Hepatocyte (in vitro differentiated cells): ENCODE measurements around the gene HCN3. TPM values are rescaled to one million over a fixed set of nuclear protein-coding genes. Genes with fewer than 3 reads are reported as not detected.
"Not testable (repeated sequence)": the region's sequence is repeated elsewhere in the genome, so short reads cannot be mapped to it uniquely, and the experiment has no call there.

Experiments
- DNase-seq: peaks from one replicate; pipeline ENCODE4 v3.0.0-alpha.2; 2016; ENCODE audit warnings: low spot score
- H2AFZ ChIP-seq: fragments of 200-600 bp; sonication (generic); 2 replicates; pipeline ENCODE4 v1.6.0; 2016; ENCODE audit warnings: antibody characterized with exemption, mild to moderate bottlenecking
- H3K27ac ChIP-seq: fragments of 200-600 bp; sonication (generic); 2 replicates; pipeline ENCODE4 v1.5.1; 2016; ENCODE audit warnings: mild to moderate bottlenecking
- H3K27me3 ChIP-seq: fragments of 200-600 bp; sonication (generic); 2 replicates; pipeline ENCODE4 v1.6.1; 2016
- H3K36me3 ChIP-seq: fragments of 200-600 bp; sonication (generic); replicated peaks from 2 replicates; pipeline ENCODE4 v1.5.1; 2016; ENCODE audit warnings: low read depth; ENCODE audit not compliant: insufficient read depth
- H3K4me1 ChIP-seq: fragments of 200-600 bp; sonication (generic); 2 replicates; pipeline ENCODE4 v1.5.1; 2016; ENCODE audit warnings: mild to moderate bottlenecking, moderate library complexity; ENCODE audit not compliant: insufficient read depth
- H3K4me2 ChIP-seq: fragments of 200-600 bp; sonication (generic); 2 replicates; pipeline ENCODE4 v1.6.0; 2016
- H3K4me3 ChIP-seq: fragments of 200-600 bp; sonication (generic); 2 replicates; pipeline ENCODE4 v1.5.1; 2016; ENCODE audit warnings: mild to moderate bottlenecking
- H3K79me2 ChIP-seq: fragments of 200-600 bp; sonication (generic); 2 replicates; pipeline ENCODE4 v1.6.0; 2017; ENCODE audit warnings: mild to moderate bottlenecking
- H3K9me2 ChIP-seq: fragments of 200-600 bp; sonication (generic); replicated peaks from 2 replicates; pipeline ENCODE4 v1.6.0; 2017; ENCODE audit warnings: mild to moderate bottlenecking; ENCODE audit not compliant: insufficient read depth
- H3K9me3 ChIP-seq: fragments of 200-600 bp; sonication (generic); 2 replicates; pipeline ENCODE4 v1.5.1; 2016; ENCODE audit warnings: low read depth, mild to moderate bottlenecking
- H4K20me1 ChIP-seq: fragments of 200-600 bp; sonication (generic); 2 replicates; pipeline ENCODE4 v1.6.0; 2016; ENCODE audit warnings: mild to moderate bottlenecking; ENCODE audit not compliant: insufficient read depth, poor library complexity, severe bottlenecking
- EZH2 ChIP-seq: fragments of 200-600 bp; sonication (generic); IDR thresholded peaks from 2 replicates; pipeline ENCODE4 v1.6.1; 2016; ENCODE audit warnings: antibody characterized with exemption, mild to moderate bottlenecking, borderline replicate concordance
- EZH2phosphoT487 ChIP-seq: fragments of 200-600 bp; sonication (generic); IDR thresholded peaks from one replicate; pipeline ENCODE4 v1.6.1; 2018; ENCODE audit warnings: antibody characterized with exemption, mild to moderate bottlenecking, low read depth, moderate library complexity; ENCODE audit not compliant: unreplicated experiment, severe bottlenecking
- WGBS: methylation state at CpG from one replicate; pipeline ENCODE4 v1.1.6; 2016; ENCODE audit warnings: low lambda C conversion rate; ENCODE audit errors: missing lambda C conversion rate; 5-methylcytosine and 5-hydroxymethylcytosine counted together
- polyA plus RNA-seq: library from polyadenylated mRNA; unstranded; fragments of >200 nt; fragmentation: Nextera tagmentation; extraction: Ambion mirVana; gene quantifications from 2 replicates; pipeline ENCODE4 v1.2.1, GENCODE V29; 2016
- total RNA-seq: library from RNA; depleted of rRNA; stranded (reverse); fragments of >200 nt; gene quantifications from 2 replicates; pipeline ENCODE4 v1.2.3, GENCODE V29; 2014
- TF ChIP-seq, protein P1 (sequence below): fragments of 200-600 bp; sonication (generic); IDR thresholded peaks from 2 replicates; pipeline ENCODE4 v1.5.1; 2016; ENCODE audit warnings: antibody characterized with exemption, mild to moderate bottlenecking; ENCODE audit not compliant: poor library complexity

HCN3 gene
- total and polyA plus RNA-seq, 2 experiments from 2014 or later, result 4.3 to 5.6 TPM

DNA sequence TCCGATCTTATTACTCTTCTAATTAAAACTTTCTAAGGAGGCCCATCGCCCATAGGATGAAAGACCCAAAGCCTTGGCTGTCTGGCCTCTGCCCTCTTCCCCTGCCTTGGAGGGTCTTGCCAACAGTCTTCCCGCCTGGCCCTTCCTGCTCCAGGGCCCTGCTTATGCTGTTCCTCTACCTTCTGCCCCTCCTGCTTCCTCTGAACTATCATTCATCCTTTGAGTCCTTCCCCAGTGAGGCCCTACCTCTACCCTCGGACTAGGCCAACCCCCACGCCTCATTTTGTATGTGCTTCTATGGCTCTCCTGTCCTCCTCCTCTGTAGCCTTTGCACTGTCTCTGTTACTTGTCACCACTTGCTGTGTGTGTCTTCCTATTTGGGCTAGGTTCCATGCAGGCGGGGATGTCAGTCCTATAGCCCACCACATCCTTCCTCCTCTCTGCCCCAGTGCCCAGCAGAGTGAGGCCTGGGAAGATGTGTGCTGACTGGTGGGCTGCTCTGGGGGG is 48.8 kb downstream of the HCN3 start:
- Histone ChIP-seq H2AFZ (no peak overlapping the region), H3K27ac (no peak overlapping the region), H4K20me1 (peaks cover 11% of the 10 kb centered on the region), H3K9me3 (no peaks in the 10 kb centered on the region), H3K27me3 (no peaks in the 10 kb centered on the region), H3K4me3 (no peak overlapping the region), H3K4me2 (peak overlapping the region; percentile 87), H3K36me3 (no peaks in the 10 kb centered on the region), H3K4me1 (peaks cover 21% of the 10 kb centered on the region), H3K9me2 (no peaks in the 10 kb centered on the region), H3K79me2 (peaks cover 25% of the 10 kb centered on the region)
- DNase-seq, result no peak
- 93% methylated on average over 6 of the region's 6 CpGs for WGBS
- no peak for TF ChIP-seq EZH2phosphoT487
- TF ChIP-seq, protein P1, sequence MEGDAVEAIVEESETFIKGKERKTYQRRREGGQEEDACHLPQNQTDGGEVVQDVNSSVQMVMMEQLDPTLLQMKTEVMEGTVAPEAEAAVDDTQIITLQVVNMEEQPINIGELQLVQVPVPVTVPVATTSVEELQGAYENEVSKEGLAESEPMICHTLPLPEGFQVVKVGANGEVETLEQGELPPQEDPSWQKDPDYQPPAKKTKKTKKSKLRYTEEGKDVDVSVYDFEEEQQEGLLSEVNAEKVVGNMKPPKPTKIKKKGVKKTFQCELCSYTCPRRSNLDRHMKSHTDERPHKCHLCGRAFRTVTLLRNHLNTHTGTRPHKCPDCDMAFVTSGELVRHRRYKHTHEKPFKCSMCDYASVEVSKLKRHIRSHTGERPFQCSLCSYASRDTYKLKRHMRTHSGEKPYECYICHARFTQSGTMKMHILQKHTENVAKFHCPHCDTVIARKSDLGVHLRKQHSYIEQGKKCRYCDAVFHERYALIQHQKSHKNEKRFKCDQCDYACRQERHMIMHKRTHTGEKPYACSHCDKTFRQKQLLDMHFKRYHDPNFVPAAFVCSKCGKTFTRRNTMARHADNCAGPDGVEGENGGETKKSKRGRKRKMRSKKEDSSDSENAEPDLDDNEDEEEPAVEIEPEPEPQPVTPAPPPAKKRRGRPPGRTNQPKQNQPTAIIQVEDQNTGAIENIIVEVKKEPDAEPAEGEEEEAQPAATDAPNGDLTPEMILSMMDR, result no peak
- TF ChIP-seq EZH2, result no peak

DNA sequence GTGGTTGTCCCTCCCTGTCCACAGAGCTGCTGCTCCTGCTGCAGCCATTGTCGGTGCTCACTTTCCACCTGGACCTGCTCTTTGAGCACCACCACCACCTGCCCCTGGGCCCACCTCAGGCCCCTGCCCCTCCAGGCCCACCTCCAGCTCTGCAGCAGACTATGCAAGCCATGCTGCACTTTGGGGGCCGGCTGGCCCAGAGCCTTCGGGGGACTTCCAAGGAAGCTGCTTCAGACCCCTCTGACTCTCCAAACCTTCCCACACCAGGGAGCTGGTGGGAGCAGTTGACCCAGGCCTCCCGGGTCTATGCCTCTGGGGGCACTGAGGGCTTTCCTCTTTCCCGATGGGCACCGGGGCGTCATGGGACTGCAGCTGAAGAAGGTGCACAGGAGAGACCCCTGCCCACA is 49.4 kb downstream of the HCN3 start:
- Histone ChIP-seq H3K79me2 (peaks cover 25% of the 10 kb centered on the region), H3K4me3 (no peak overlapping the region), H3K36me3 (no peaks in the 10 kb centered on the region), H3K27ac (no peak overlapping the region), H3K9me2 (no peaks in the 10 kb centered on the region), H4K20me1 (peaks cover 9% of the 10 kb centered on the region), H3K27me3 (no peaks in the 10 kb centered on the region), H3K4me2 (no peak overlapping the region), H3K4me1 (peaks cover 16% of the 10 kb centered on the region), H2AFZ (no peak overlapping the region), H3K9me3 (no peaks in the 10 kb centered on the region)
- DNase-seq, result no peak
- WGBS, result 96% methylated on average over 7 of the region's 7 CpGs
- no peak for TF ChIP-seq EZH2
- TF ChIP-seq, protein P1, result no peak
- no peak for TF ChIP-seq EZH2phosphoT487

DNA sequence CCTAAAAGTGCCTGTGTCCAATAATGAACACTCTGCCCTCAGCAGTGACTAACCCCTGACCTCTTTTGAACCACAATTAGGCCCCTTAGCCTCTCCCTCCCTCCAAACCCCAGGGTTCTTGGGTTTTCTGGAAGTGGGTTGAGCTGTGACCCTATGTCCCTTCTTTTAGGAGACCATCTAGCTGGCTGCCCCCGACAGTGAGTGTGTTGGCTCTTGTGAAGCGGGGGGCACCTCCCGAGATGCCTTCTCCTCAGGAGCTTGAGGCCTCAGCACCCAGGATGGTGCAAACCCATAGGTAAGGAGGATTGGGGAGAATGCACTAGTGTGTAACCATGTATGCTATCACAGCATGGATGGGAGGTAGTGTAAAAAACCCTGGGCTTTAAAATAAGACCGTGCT is 50.7 kb downstream of the HCN3 start:
- WGBS, result 97% methylated on average over 4 of the region's 4 CpGs
- H2AFZ ChIP-seq, result no peak overlapping the region
- TF ChIP-seq EZH2 (no peak), EZH2phosphoT487 (no peak)
- TF ChIP-seq, protein P1, result no peak
- H4K20me1 ChIP-seq, result peaks cover 3% of the 10 kb centered on the region
- H3K27me3 ChIP-seq, result no peaks in the 10 kb centered on the region
- H3K9me2 ChIP-seq, result no peaks in the 10 kb centered on the region
- H3K4me3 ChIP-seq, result no peak overlapping the region
- no peak overlapping the region for H3K27ac ChIP-seq
- H3K9me3 ChIP-seq, result no peaks in the 10 kb centered on the region
- H3K36me3 ChIP-seq, result no peaks in the 10 kb centered on the region
- no peak for DNase-seq
- no peak overlapping the region for H3K4me2 ChIP-seq
- peaks cover 6% of the 10 kb centered on the region for H3K4me1 ChIP-seq
- H3K79me2 ChIP-seq, result peaks cover 22% of the 10 kb centered on the region

DNA sequence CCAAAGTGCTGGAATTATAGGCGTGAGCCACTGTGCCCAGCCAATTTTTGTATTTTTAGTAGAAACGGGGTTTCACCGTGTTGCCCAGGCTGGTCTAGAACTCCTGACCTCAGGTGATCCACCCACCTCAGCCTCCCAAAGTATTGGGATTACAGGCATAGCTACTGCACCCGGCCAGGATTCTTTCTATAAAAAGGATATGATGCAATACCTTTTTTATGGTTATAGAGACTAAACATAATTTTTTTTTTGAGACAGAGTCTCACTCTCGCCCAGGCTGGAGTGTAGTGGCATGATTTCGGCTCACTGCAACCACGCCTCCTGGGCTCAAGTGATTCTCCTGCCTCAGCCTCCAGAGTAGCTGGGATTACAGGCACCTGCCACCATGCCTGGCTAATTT is 51.6 kb downstream of the HCN3 start:
- not testable (repeated sequence) for H3K4me1 ChIP-seq, DNase-seq, H3K9me3 ChIP-seq, H3K36me3 ChIP-seq, H3K27me3 ChIP-seq, H3K9me2 ChIP-seq, H3K4me3 ChIP-seq, H3K27ac ChIP-seq, H3K4me2 ChIP-seq, H2AFZ ChIP-seq, H4K20me1 ChIP-seq
- peaks cover 22% of the 10 kb centered on the region for H3K79me2 ChIP-seq
- 93% methylated on average over 7 of the region's 7 CpGs for WGBS
